Measurements from ENCODE around the gene SKIDA1. TPM values are rescaled to one million over a fixed set of nuclear protein-coding genes. Genes with fewer than 3 reads are reported as not detected.

The SKIDA1 gene
- total and polyA plus RNA-seq, 2 of the 4 experiments (the other 2 are of a cell fraction) = 0.36 to 0.72 TPM

- no peak for TF ChIP-seq BHLHE40 (IDR thresholded peaks at IDR 0.05; ENCODE audit: low read depth, low read length)
These were observed 13.4 kb downstream of the SKIDA1 start (continued) for GRCh38 chr10:21511946-21512572.

DNA sequence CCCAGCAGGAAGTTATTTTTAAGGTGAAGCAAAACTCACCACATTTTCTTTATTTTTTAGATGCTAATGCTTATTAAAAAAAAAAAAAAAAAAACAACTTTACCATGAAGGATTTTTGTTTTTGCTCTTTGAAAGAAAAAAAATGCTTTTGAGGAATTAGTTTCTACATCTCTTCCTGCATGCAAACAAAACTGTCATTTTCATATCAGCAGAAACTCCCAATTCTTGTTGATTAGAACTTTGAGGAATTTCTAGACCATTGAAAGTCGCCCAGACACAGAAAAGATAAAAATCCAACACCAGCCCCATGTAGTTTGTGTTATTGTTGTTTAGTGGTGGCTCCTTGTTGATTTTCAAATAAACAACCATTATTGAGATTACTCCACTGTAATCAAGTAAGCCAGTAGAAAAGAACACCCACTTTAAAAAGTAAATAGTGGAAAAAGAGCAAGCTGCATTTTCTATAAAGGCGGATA, 14.3 kb downstream of the SKIDA1 start:
- Histone ChIP-seq H3K18ac (ENCODE audit: low read depth, low read length) (no peak overlapping the region), H3K9me1 (ENCODE audit: insufficient read depth, low read length) (no peaks in the 10 kb centered on the region), H3K9ac (ENCODE audit: low read depth, low read length) (no peak overlapping the region), H4K8ac (ENCODE audit: low read depth in 2 of 2, low read length in 2 of 2) (no peak overlapping the region), H2BK5ac (ENCODE audit: low read depth, low read length, poor library complexity, severe bottlenecking) (no peak overlapping the region), H3K36me3 (ENCODE audit: control insufficient read depth, insufficient read depth, low read length) (no peaks in the 10 kb centered on the region), H3K79me1 (ENCODE audit: low read depth in 1 of 2, low read length in 2 of 2) (no peaks in the 10 kb centered on the region), H3K27ac (ENCODE audit: insufficient read depth, low read length) (no peak overlapping the region), H3K56ac (ENCODE audit: extremely low read depth, insufficient read depth, low read length) (no peak overlapping the region), H4K20me1 (ENCODE audit: insufficient read depth, low read length) (no peaks in the 10 kb centered on the region), H3K14ac (replicated peaks; ENCODE audit: low read depth, low read length) (no peak overlapping the region), H4K5ac (ENCODE audit: low read depth, low read length) (no peak overlapping the region), H3K9me3 (ENCODE audit: control insufficient read depth, insufficient read depth, low read length) (no peaks in the 10 kb centered on the region), H3K23ac (ENCODE audit: low read depth, low read length) (no peak overlapping the region), H3K4me1 (ENCODE audit: control insufficient read depth, insufficient read depth, low read length) (peaks cover 7% of the 10 kb centered on the region; the same call in 1 of the 2 replicates), H3K27me3 (ENCODE audit: control insufficient read depth, insufficient read depth, low read length) (no peaks in the 10 kb centered on the region), H2BK15ac (ENCODE audit: low read depth, low read length) (no peak overlapping the region), H2BK120ac (ENCODE audit: low read depth, low read length) (no peak overlapping the region), H2BK20ac (ENCODE audit: low read depth, low read length) (no peak overlapping the region), H2AK9ac (replicated peaks; ENCODE audit: low read depth, low read length, poor library complexity) (no peak overlapping the region), H2AFZ (replicated peaks; ENCODE audit: low read length, poor library complexity) (no peak overlapping the region), H2AK5ac (ENCODE audit: low read depth, low read length) (no peak overlapping the region), H3K4me3 (ENCODE audit: insufficient read depth, low read depth, low read length) (no peak overlapping the region), H3K4ac (ENCODE audit: low read depth, low read length) (no peak overlapping the region), H3K4me2 (ENCODE audit: low read depth, low read length) (no peak overlapping the region; the same call in 1 of the 2 replicates), H4K91ac (ENCODE audit: insufficient read depth, low read depth, low read length) (no peak overlapping the region)
- CTCF ChIA-PET = no interaction called here
- BruUV-seq (replicated peaks) = no TSS peak
- no peak for TF ChIP-seq CHD1 (IDR thresholded peaks at IDR 0.05; ENCODE audit: low read depth, low read length)
- TF ChIP-seq MAFK (IDR thresholded peaks at IDR 0.05; ENCODE audit: low read depth, low read length) = no peak
- TF ChIP-seq MAZ (IDR thresholded peaks at IDR 0.05; ENCODE audit: borderline replicate concordance, low read depth, low read length) = no peak
- no peak for TF ChIP-seq POLR2A (IDR thresholded peaks at IDR 0.05; ENCODE audit: low read depth, low read length)
- TF ChIP-seq BHLHE40 (IDR thresholded peaks at IDR 0.05; ENCODE audit: low read depth, low read length) = no peak
- WGBS, 2 experiments (ENCODE audit: extremely low coverage in 2 of 2, insufficient read length in 1 of 2) = no CpG with 5 or more reads among the region's 2 CpGs
- ATAC-seq (ENCODE audit: low read depth) = no peak
- in situ Hi-C loops (cut with MboI; ENCODE audit: low sequenced_read_pairs) (loop anchor here (25.0 kb wide), 3 partner anchors 801 to 1101 kb away; partner anchors contain the start of genes BMI1 and COMMD3), dilution Hi-C loops (cut with HindIII; ENCODE audit: low sequenced_read_pairs, unreplicated experiment) (no loop called here), intact Hi-C loops (cut with micrococcal nuclease) (loop anchor here (5.0 kb wide), 1 partner anchor 816 kb away; no protein-coding TSS in a partner anchor)
- no peak for DNase-seq
- POLR2A ChIA-PET (ENCODE audit: unreplicated experiment) = no interaction called here
